Gastroesophageal sphincter (tissue), 4 donors: ENCODE results near the gene RADX. TPM values are rescaled to one million over a fixed set of nuclear protein-coding genes. Genes with fewer than 3 reads are reported as not detected.

Experiments used
- ATAC-seq: fragments of 150-250 bp; one replicate; pipeline ENCODE4 v1.9.1; 2016; ENCODE audit warnings: mild to moderate bottlenecking, moderate library complexity
- H3K27ac ChIP-seq, 4 donors: fragments of 200-600 bp; sonication (generic) in 3 of 4; 1 replicate in 3 of 4; 2 replicates in 1 of 4; pipeline ENCODE4 v1.5.1; 2016 to 2019
- H3K27me3 ChIP-seq: fragments of 200-600 bp; sonication (generic); one replicate; pipeline ENCODE4 v1.5.1; 2019
- H3K36me3 ChIP-seq, 2 donors: fragments of 200-600 bp; sonication (generic); one replicate each; pipeline ENCODE4 v1.5.1; 2019; ENCODE audit warnings: control low read depth in 1 of 2
- H3K4me1 ChIP-seq, 3 donors: fragments of 200-600 bp; sonication (generic); 1 replicate in 2 of 3; 2 replicates in 1 of 3; pipeline ENCODE4 v1.5.1; 2016 to 2019; ENCODE audit warnings: control low read depth in 2 of 3
- H3K4me3 ChIP-seq, 2 donors: fragments of 200-600 bp; sonication (generic); one replicate each; pipeline ENCODE4 v1.5.1; 2019; ENCODE audit warnings: mild to moderate bottlenecking in 1 of 2, moderate library complexity in 1 of 2
- H3K9me3 ChIP-seq, 3 donors: fragments of 200-600 bp; sonication (generic); one replicate each; pipeline ENCODE4 v1.5.1; 2017 to 2019; ENCODE audit warnings: control low read depth in 2 of 3
- EP300 ChIP-seq: sonication (generic); formaldehyde crosslinking; IDR thresholded peaks from one replicate; pipeline ENCODE4 v1.6.1; 2017; ENCODE audit warnings: antibody characterized with exemption, mild to moderate bottlenecking
- POLR2A ChIP-seq, 2 donors: fragments of 450-650 bp; IDR thresholded peaks; one replicate each; pipeline ENCODE4 v1.6.1; 2017; ENCODE audit warnings: antibody characterized with exemption in 2 of 2, mild to moderate bottlenecking in 2 of 2, moderate library complexity in 1 of 2
- POLR2AphosphoS5 ChIP-seq: sonication (generic); formaldehyde crosslinking; IDR thresholded peaks from one replicate; pipeline ENCODE4 v1.6.1; 2017; ENCODE audit warnings: antibody characterized with exemption
- WGBS, 2 donors: methylation state at CpG; one replicate each; pipeline ENCODE4 v1.1.5; 2018; ENCODE audit warnings: low coverage in 1 of 2; 5-methylcytosine and 5-hydroxymethylcytosine counted together
- total RNA-seq, 4 donors: library from RNA; depleted of rRNA; stranded (reverse); fragments of >200 nt; gene quantifications; one replicate each; pipeline ENCODE4 v1.1.0, GENCODE V29; 2016
- TF ChIP-seq, protein P1 (sequence below), 4 experiments: fragments of 200-600 bp in 2 of 4; fragments of 450-650 bp in 2 of 4; sonication (generic) in 1 of 4; IDR thresholded peaks; one replicate each; pipeline ENCODE4 v1.5.1; 2017 to 2019; ENCODE audit warnings: antibody characterized with exemption in 4 of 4, mild to moderate bottlenecking in 2 of 4, moderate library complexity in 2 of 4

The RADX gene
- total RNA-seq, 4 donors from 2014 or later = 0.62 to 2.4 (median 0.86) TPM

DNA sequence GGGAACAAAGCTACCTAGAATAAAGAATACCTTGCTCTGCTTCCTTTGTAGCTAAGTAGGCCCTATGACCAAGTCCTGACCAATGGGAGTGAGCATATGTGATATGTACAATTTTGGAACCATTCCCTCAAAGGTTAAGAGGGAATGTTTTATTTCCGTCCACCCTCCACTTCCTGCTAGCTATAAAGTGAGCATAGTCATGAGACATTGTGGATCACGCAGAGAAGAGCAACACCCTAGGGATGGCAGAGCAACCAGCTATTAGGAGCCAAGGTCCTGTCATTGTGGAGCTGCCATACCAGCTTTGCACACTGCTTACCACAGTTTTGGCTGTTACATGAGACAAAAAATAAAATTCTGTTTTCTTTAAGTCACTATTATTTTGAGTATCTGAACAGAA, 68.9 kb downstream of the RADX start:
- Histone ChIP-seq H3K9me3 (no peaks in the 10 kb centered on the region), H3K4me1 (no peaks in the 10 kb centered on the region), H3K27me3 (no peaks in the 10 kb centered on the region), H3K27ac (no peak overlapping the region), H3K36me3 (no peaks in the 10 kb centered on the region), H3K4me3 (no peak overlapping the region)
- 30 to 53% methylated on average over 2 of the region's 2 CpGs for WGBS, 2 donors
- no peak for ATAC-seq
- TF ChIP-seq POLR2A (IDR thresholded peaks at IDR 0.05) = no peak
- TF ChIP-seq, protein P1, sequence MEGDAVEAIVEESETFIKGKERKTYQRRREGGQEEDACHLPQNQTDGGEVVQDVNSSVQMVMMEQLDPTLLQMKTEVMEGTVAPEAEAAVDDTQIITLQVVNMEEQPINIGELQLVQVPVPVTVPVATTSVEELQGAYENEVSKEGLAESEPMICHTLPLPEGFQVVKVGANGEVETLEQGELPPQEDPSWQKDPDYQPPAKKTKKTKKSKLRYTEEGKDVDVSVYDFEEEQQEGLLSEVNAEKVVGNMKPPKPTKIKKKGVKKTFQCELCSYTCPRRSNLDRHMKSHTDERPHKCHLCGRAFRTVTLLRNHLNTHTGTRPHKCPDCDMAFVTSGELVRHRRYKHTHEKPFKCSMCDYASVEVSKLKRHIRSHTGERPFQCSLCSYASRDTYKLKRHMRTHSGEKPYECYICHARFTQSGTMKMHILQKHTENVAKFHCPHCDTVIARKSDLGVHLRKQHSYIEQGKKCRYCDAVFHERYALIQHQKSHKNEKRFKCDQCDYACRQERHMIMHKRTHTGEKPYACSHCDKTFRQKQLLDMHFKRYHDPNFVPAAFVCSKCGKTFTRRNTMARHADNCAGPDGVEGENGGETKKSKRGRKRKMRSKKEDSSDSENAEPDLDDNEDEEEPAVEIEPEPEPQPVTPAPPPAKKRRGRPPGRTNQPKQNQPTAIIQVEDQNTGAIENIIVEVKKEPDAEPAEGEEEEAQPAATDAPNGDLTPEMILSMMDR (IDR thresholded peaks at IDR 0.05) = no peak
- TF ChIP-seq POLR2AphosphoS5 = no peak
- no peak for TF ChIP-seq EP300

DNA sequence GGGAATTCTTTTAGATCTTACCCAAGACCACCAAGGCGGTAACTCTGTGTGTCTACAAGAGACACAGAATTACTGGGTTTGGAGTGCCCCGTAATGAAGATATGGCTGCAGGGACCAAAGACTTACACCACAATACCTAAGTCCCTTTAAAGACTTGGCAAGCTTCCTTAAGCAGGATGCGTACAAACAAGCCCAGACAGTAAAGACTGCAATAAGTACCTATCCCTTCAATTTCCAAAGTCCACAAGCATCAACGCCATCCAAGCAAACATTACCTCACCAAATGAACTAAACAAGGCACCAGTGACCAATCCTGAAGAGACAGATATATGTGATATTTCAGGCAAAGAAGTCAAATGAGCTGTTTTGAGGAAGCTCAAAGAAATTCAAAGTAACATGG, 72.4 kb downstream of the RADX start:
- no peak overlapping the region for H3K4me3 ChIP-seq
- H3K36me3 ChIP-seq = no peaks in the 10 kb centered on the region
- H3K27ac ChIP-seq = no peak overlapping the region
- no peaks in the 10 kb centered on the region for H3K4me1 ChIP-seq
- H3K9me3 ChIP-seq = no peaks in the 10 kb centered on the region
- WGBS, 2 donors = 82% methylated on average over 2 of the region's 4 CpGs; no CpG with 5 or more reads in 1 of the 2 donors
- TF ChIP-seq EP300 (no peak), POLR2AphosphoS5 (no peak), POLR2A (IDR thresholded peaks at IDR 0.05) (no peak)
- TF ChIP-seq, protein P1 (IDR thresholded peaks at IDR 0.05) = no peak
- no peaks in the 10 kb centered on the region for H3K27me3 ChIP-seq
- ATAC-seq = no peak

DNA sequence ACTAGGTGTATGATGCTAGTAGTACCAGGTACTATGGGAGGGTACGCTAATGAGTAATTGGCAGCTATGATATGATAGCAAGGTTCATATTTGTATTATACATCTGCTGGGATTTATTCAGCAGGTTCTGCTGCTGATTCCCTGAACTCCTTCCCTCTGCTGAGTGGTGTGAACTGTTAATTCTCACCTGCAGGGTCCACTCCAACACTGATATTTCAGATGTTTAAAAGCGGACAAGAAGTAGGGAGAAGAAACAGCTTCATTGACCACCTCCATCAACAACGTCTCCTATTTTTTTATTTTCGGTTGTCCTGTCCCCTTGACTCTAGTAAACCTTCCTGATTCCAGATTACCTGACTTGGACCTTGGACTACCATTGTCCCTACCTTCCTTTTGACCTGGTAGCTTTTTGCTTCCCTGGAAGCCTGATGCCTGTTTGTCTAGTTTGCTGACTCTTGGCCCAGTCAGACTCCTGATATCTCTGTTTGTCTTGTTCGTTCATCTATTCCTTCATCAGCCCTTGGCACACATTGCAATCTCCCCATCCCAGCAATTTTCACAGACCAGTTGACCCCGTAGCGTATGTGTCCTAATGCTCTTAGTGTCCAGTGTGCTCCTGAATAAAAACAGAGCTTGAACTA, 80.8 kb downstream of the RADX start:
- no peak for ATAC-seq
- 83 to 87% methylated on average over 4 of the region's 7 CpGs for WGBS, 2 donors
- H3K4me3 ChIP-seq = no peak overlapping the region
- TF ChIP-seq EP300 (no peak), POLR2AphosphoS5 (no peak), POLR2A (IDR thresholded peaks at IDR 0.05) (no peak)
- TF ChIP-seq, protein P1 (IDR thresholded peaks at IDR 0.05) = no peak
- no peak overlapping the region for H3K27ac ChIP-seq
- H3K27me3 ChIP-seq = no peaks in the 10 kb centered on the region
- H3K9me3 ChIP-seq = no peaks in the 10 kb centered on the region
- no peaks in the 10 kb centered on the region for H3K4me1 ChIP-seq
- H3K36me3 ChIP-seq = no peaks in the 10 kb centered on the region

DNA sequence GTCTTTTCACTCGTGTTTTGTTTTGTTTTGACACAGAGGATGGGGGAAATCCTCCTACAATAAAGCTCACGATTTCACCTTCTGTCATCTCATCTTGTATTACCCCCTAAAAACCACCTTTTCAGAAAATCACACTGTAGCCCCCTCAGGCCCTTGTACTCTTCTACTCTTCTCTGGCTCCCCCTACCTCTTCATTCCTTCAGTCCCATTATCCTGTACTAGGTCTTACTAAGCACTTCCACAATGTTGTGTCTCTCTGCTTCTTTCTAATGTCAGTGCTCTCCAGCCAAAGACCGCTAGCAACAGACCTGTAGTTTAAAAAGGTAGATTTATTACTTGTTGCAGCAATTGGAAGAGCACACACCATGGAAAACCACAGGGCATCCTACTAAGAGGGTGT, 84.7 kb downstream of the RADX start:
- H3K4me1 ChIP-seq = no peaks in the 10 kb centered on the region
- H3K4me3 ChIP-seq = no peak overlapping the region
- H3K27ac ChIP-seq = no peak overlapping the region
- no peaks in the 10 kb centered on the region for H3K9me3 ChIP-seq
- TF ChIP-seq POLR2AphosphoS5 = no peak
- no peaks in the 10 kb centered on the region for H3K36me3 ChIP-seq
- H3K27me3 ChIP-seq = no peaks in the 10 kb centered on the region
- 13 to 50% methylated on average over 2 of the region's 3 CpGs for WGBS, 2 donors
- no peak for ATAC-seq

DNA sequence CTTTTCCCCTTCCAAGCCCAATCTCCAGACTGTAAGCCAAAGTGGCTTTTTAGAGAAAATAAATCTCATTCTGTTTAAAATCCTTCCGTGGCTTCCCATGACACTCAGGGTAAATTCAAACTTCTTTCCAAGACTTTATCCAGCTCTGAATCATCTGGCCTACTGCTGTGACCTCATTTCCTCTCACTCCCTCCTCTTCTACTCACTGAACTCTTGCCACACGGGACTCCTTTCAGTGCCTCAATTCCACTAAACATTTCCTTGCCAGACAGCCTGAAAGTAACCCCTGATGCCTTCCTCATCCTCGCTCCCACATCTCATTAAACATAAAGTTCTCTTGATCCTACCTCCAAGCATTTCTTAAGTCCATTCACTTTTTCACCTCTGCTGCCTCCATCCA, 86.9 kb downstream of the RADX start:
- Histone ChIP-seq H3K27me3 (no peaks in the 10 kb centered on the region), H3K4me1 (no peaks in the 10 kb centered on the region), H3K36me3 (no peaks in the 10 kb centered on the region), H3K4me3 (no peak overlapping the region), H3K27ac (no peak overlapping the region), H3K9me3 (no peaks in the 10 kb centered on the region)
- no peak for ATAC-seq
- TF ChIP-seq POLR2A (IDR thresholded peaks at IDR 0.05) (no peak), POLR2AphosphoS5 (no peak), EP300 (no peak)
- TF ChIP-seq, protein P1 (IDR thresholded peaks at IDR 0.05) = no peak
- 5 to 62% methylated on average over 2 to 3 of the region's 3 CpGs for WGBS, 2 donors
